Measurements from ENCODE around the gene POPDC2. TPM values are rescaled to one million over a fixed set of nuclear protein-coding genes. Genes with fewer than 3 reads are reported as not detected.

Gene POPDC2
- total and polyA plus RNA-seq, 2 donors (not counting 3 experiments of a cell fraction or from before 2014, with no cell fraction given), result 0.57 to 0.66 TPM

GRCh38 chr3:119662604-119663373 is 2.4 kb upstream of the POPDC2 start:
- DNase-seq (ENCODE audit: low read depth, low spot score), result no peak
- no peak overlapping the region for H3K27ac ChIP-seq (ENCODE audit: insufficient read depth, low read depth, low read length)

GRCh38 chr3:119659606-119660291 is 640 bp downstream of the POPDC2 start:
- Histone ChIP-seq H3K4me1 (ENCODE audit: control insufficient read depth, extremely low read depth, insufficient read depth, low read length) (no peaks in the 10 kb centered on the region), H3K9me3 (replicated peaks; ENCODE audit: control insufficient read depth, insufficient read depth, low read length) (no peaks in the 10 kb centered on the region), H3K27me3 (ENCODE audit: control insufficient read depth in 2 of 2, insufficient read depth in 2 of 2, low read length in 2 of 2) (peaks cover 0 to 6% of the 10 kb centered on the region in 2 experiments), H3K36me3 (ENCODE audit: control insufficient read depth in 2 of 2, extremely low read depth in 1 of 2, insufficient read depth in 2 of 2, low read length in 2 of 2) (no peaks in the 10 kb centered on the region), H3K27ac (ENCODE audit: insufficient read depth, low read depth, low read length) (no peak overlapping the region), H3K79me2 (ENCODE audit: control insufficient read depth, insufficient read depth, low read length) (no peaks in the 10 kb centered on the region), H3K9ac (replicated peaks; ENCODE audit: extremely low read depth, insufficient read depth, low read length) (no peak overlapping the region), H3K4me3 (replicated peaks in 1 of 3; ENCODE audit: insufficient read depth in 1 of 3, low read depth in 1 of 3, low read length in 3 of 3) (no peak overlapping the region), H4K20me1 (replicated peaks; ENCODE audit: control insufficient read depth, extremely low read depth, insufficient read depth, low read length) (no peaks in the 10 kb centered on the region), H3K9me1 (replicated peaks; ENCODE audit: control insufficient read depth, extremely low read depth, insufficient read depth, low read length) (no peaks in the 10 kb centered on the region), H2AFZ (ENCODE audit: low read depth, low read length) (no peak overlapping the region), H3K4me2 (ENCODE audit: insufficient read depth, low read length) (no peak overlapping the region)
- BruUV-seq (replicated peaks), result no TSS peak
- FAIRE-seq (no peak), DNase-seq (ENCODE audit: low read depth, low spot score) (no peak)
- CTCF ChIA-PET, result no interaction called here
- POLR2A ChIA-PET, result no interaction called here
- no peak for TF ChIP-seq POLR2A (IDR thresholded peaks at IDR 0.05; ENCODE audit: low read depth, low read length)
- dilution Hi-C loops (cut with MboI; ENCODE audit: extremely low pct_ligation_motif_present, low sequenced_read_pairs) (no loop called here), intact Hi-C loops (cut with micrococcal nuclease) (no loop called here)

More at GRCh38 chr3:119662604-119663373, 2.4 kb upstream of the POPDC2 start:
- H3K4me3 ChIP-seq (replicated peaks in 1 of 3; ENCODE audit: insufficient read depth in 1 of 3, low read depth in 1 of 3, low read length in 3 of 3), result no peak overlapping the region
- no peaks in the 10 kb centered on the region for H3K79me2 ChIP-seq (ENCODE audit: control insufficient read depth, insufficient read depth, low read length)
- H3K36me3 ChIP-seq (ENCODE audit: control insufficient read depth in 2 of 2, extremely low read depth in 1 of 2, insufficient read depth in 2 of 2, low read length in 2 of 2), result no peaks in the 10 kb centered on the region
- no peak overlapping the region for H2AFZ ChIP-seq (ENCODE audit: low read depth, low read length)
- intact Hi-C loops (cut with micrococcal nuclease) (no loop called here), dilution Hi-C loops (cut with MboI; ENCODE audit: extremely low pct_ligation_motif_present, low sequenced_read_pairs) (no loop called here)
- no peaks in the 10 kb centered on the region for H3K27me3 ChIP-seq (ENCODE audit: control insufficient read depth in 2 of 2, insufficient read depth in 2 of 2, low read length in 2 of 2)
- no peaks in the 10 kb centered on the region for H3K9me3 ChIP-seq (replicated peaks; ENCODE audit: control insufficient read depth, insufficient read depth, low read length)
- no peaks in the 10 kb centered on the region for H4K20me1 ChIP-seq (replicated peaks; ENCODE audit: control insufficient read depth, extremely low read depth, insufficient read depth, low read length)
- TF ChIP-seq FOS (IDR thresholded peaks at IDR 0.05; ENCODE audit: borderline replicate concordance, insufficient read depth, low read length), result no peak
- no peak for TF ChIP-seq GATA2 (IDR thresholded peaks at IDR 0.05; ENCODE audit: insufficient read depth, insufficient read length, low read depth, low read length)
- TF ChIP-seq JUN (IDR thresholded peaks at IDR 0.05; ENCODE audit: borderline replicate concordance, insufficient read depth, insufficient read length, low read depth), result no peak
- TF ChIP-seq MYC (IDR thresholded peaks at IDR 0.05; ENCODE audit: low read depth, low read length), result no peak
- no peak for TF ChIP-seq POLR2A (IDR thresholded peaks at IDR 0.05; ENCODE audit: low read depth, low read length)
- no peak for TF ChIP-seq EZH2 (IDR thresholded peaks at IDR 0.05; ENCODE audit: borderline replicate concordance, low read depth, low read length, severe bottlenecking)
- no peak overlapping the region for H3K9ac ChIP-seq (replicated peaks; ENCODE audit: extremely low read depth, insufficient read depth, low read length)
- no peak for FAIRE-seq
- ChIA-PET CTCF (interaction anchor here (0.7 to 2.0 kb wide), 7 partner anchors 10 to 138 kb away, joined by 3 to 6 read pairs (median 4); no protein-coding TSS in a partner anchor), POLR2A (interaction anchor here (0.6 kb wide), 1 partner anchor 12 kb away, joined by 4 read pairs; no protein-coding TSS in a partner anchor)
- BruUV-seq (replicated peaks), result no TSS peak
- no peaks in the 10 kb centered on the region for H3K9me1 ChIP-seq (replicated peaks; ENCODE audit: control insufficient read depth, extremely low read depth, insufficient read depth, low read length)
- H3K4me1 ChIP-seq (ENCODE audit: control insufficient read depth, extremely low read depth, insufficient read depth, low read length), result no peaks in the 10 kb centered on the region
- H3K4me2 ChIP-seq (ENCODE audit: insufficient read depth, low read length), result no peak overlapping the region

Data from endothelial cell of umbilical vein (primary cell).